ENCODE data around the gene DOCK8.

DOCK8 gene

GRCh38 chr9:512555-513272 is 298.0 kb downstream of the DOCK8 start:
- DNase-seq: no peak
